ENCODE results near the gene DLG5.

DLG5 gene

DNA sequence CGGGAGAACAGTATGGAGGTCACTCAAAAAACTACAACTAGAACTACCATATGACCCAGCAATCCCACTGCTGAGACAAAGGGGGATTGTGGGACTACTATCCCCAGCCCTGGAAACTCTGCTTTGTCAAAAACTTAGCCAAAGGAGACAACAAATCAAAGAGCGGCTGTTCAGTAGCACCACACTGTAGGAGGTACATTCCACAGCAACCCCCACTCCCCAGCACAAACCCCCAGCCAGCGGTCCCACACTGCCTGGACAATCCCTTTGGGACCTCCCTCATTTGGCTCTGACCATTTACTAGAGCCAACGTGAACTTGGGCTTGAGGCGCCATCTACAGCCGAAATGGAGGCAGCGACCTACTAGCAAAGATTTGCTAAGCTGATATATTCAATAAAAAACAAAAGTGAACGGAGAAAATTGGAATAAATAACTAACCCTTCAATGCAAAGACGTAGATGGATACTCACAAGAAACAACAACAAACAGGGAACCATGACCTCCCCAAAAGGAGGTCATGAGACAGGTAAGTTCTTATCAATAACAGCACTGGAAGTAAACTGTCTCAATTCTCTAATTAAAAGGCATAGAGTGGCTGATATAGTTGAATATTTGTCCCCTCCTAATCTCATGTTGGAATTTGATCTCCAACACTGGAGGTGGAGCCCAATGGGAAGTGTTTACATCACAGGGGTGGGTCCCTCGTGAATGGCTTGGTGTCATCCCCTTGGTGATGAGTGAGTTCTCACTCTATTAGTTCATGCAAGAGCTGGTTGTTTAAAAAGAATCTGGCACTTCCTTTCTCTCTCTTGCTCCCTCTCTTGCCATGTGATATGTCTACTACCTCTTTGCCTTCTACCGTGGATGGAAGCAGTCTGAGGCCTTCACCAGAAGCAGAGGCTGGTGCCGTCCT lies 170.0 kb downstream of the DLG5 start:
- DNase-seq: peak; percentile 41

DNA sequence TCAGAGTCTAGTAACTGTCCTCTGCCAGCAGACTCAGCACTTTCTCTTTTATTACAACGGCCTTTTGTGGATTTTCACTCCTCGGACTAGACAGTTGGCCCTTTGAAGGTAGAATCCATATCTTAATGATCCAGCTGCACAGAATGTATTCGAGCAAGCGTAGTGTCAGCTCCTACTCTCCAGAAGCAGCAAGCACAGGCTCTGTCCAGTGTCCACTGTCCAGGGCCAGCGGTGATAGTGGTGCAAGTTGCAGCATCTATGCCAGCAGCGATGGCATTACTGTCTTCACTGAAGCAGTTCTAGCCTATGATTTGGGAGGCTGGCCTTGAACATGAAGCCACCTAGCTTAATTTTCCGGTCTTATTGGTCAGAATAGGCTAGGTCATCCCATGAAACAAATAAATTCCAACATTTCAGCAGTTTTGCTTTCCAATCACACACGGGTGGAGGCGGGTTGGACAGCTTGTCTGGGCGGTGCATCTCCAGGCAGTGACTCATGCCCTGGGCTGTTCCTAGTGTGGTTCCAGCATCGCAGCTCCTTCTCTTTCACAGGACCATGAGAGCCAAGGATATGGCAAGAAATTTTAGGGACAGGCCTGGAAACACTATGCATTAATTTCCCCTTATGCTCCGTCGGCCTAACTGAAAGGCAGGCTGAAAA lies 180.4 kb downstream of the DLG5 start:
- DNase-seq: peak; percentile 27

DNA sequence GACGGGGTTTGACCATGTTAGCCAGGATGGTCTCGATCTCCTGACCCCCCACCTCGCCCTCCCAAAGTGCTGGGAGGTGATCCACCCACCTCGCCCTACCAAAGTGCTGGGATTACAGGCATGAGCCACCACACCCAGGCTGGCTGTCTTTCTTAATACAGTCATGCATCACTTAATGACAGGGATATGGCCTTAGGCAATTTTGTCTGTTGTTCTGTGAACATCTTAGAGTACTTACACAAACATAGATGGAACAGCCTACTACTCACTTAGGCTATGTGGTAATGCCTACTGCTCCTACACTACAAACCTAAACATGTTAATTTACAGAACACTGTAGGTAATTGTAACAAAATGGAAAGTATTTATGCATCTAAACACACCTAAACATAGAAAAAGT lies 182.3 kb downstream of the DLG5 start:
- no peak for DNase-seq

DNA sequence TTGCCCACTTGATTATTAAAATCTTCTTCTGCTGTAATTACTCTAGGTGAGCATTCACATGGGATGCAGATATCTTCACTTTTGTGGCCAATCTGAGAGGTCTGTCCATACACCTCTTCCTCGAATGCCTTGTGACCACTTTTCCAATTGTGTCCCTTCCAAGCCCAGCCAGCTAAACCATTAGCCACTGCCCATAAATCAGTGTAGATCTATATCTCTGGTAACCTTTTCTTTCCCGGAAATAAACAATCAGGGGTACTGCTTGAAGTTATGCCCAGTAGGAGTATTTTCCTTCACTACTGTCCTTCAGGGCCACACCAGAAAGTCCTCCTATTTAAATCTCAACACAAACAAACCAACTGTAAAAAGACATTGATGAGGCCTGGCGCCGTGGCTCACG lies 184.4 kb downstream of the DLG5 start:
- no peak for DNase-seq

DNA sequence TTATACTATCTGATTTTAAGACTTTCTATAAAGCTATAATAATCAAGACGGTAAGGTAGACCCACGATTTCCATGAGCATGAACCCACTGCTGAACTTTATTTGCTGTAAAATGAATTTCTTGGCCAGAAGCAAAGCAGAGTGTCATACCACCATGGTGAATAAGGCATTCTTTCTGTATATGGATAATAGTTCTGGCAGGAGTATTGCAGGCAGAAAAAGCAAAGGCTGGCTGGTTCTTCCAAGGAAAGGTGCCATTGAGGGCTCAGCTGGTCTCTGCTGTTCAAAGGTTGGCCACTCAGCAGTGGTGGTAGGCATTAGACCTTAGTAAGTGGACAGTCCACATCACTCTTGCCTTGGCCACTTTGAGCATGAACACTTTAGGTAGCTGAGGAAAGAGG lies 184.8 kb downstream of the DLG5 start:
- no peak for DNase-seq

Data from T1000 (cell line).